ENCODE measurements around the gene UTP18. TPM values are rescaled to one million over a fixed set of nuclear protein-coding genes. Genes with fewer than 3 reads are reported as not detected.
"Not testable (repeated sequence)": the region's sequence is repeated elsewhere in the genome, so short reads cannot be mapped to it uniquely, and the experiment has no call there.

UTP18 gene
- 41.8 and 80.5 TPM in 2 replicates for total RNA-seq (ENCODE audit: low replicate concordance)

- peak; percentile 98 for DNase-seq (ENCODE audit: low read depth)
- H3K4me3 ChIP-seq (ENCODE audit: low read depth, low read length) = peak within 1 kb of the TSS; percentile 93
- TF ChIP-seq CTCF (IDR thresholded peaks at IDR 0.05; ENCODE audit: insufficient read depth, low read length) = no peak
Observed at GRCh38 chr17:51260237-51261023, at the start of gene UTP18. UTP18 (plus strand) TSS chr17:51260546; CDS start chr17:51260585, 39 bp downstream.

- H3K4me3 ChIP-seq (ENCODE audit: low read depth, low read length) = no peak overlapping the region
- DNase-seq (ENCODE audit: low read depth) = no peak
- no peak for TF ChIP-seq CTCF (IDR thresholded peaks at IDR 0.05; ENCODE audit: insufficient read depth, low read length)
Observed at GRCh38 chr17:51214920-51215319, 45.4 kb upstream of the UTP18 start.

GRCh38 chr17:51217946-51218345 lies 42.4 kb upstream of the UTP18 start:
- H3K4me3 ChIP-seq (ENCODE audit: low read depth, low read length) = no peak overlapping the region
- DNase-seq (ENCODE audit: low read depth) = no peak
- TF ChIP-seq CTCF (IDR thresholded peaks at IDR 0.05; ENCODE audit: insufficient read depth, low read length) = no peak

GRCh38 chr17:51221322-51221721 lies 39.0 kb upstream of the UTP18 start:
- TF ChIP-seq CTCF (IDR thresholded peaks at IDR 0.05; ENCODE audit: insufficient read depth, low read length) = no peak
- no peak for DNase-seq (ENCODE audit: low read depth)

GRCh38 chr17:51224402-51225262 lies 35.7 kb upstream of the UTP18 start:
- peak; percentile 41 for DNase-seq (ENCODE audit: low read depth)
- TF ChIP-seq CTCF (IDR thresholded peaks at IDR 0.05; ENCODE audit: insufficient read depth, low read length) = no peak
- no peak overlapping the region for H3K4me3 ChIP-seq (ENCODE audit: low read depth, low read length)

More at GRCh38 chr17:51221322-51221721, 39.0 kb upstream of the UTP18 start:
- H3K4me3 ChIP-seq (ENCODE audit: low read depth, low read length) = no peak overlapping the region

- not testable (repeated sequence) for DNase-seq (ENCODE audit: low read depth); H3K4me3 ChIP-seq (ENCODE audit: low read depth, low read length)
Observed at GRCh38 chr17:51225523-51225922, 34.8 kb upstream of the UTP18 start.

GRCh38 chr17:51228161-51228560 lies 32.2 kb upstream of the UTP18 start:
- no peak overlapping the region for H3K4me3 ChIP-seq (ENCODE audit: low read depth, low read length)
- TF ChIP-seq CTCF (IDR thresholded peaks at IDR 0.05; ENCODE audit: insufficient read depth, low read length) = no peak
- DNase-seq (ENCODE audit: low read depth) = peak; percentile 62

Data from fibroblast of the aortic adventitia (primary cell).